AG09309 (cell line): ENCODE data around the gene TRIP12.
"Not testable (repeated sequence)": the region's sequence is repeated elsewhere in the genome, so short reads cannot be mapped to it uniquely, and the experiment has no call there.

Experiments used
- DNase-seq: peaks from one replicate; pipeline ENCODE4 v3.0.0-alpha.2; 2010; ENCODE audit warnings: low read depth
- H3K4me3 ChIP-seq: 2 replicates; pipeline ENCODE4 v1.5.1; 2011; ENCODE audit warnings: mild to moderate bottlenecking, low read depth, low read length, moderate library complexity; ENCODE audit not compliant: control insufficient read depth
- CTCF ChIP-seq: IDR thresholded peaks from 2 replicates; pipeline ENCODE4 v1.5.1; 2011; ENCODE audit warnings: mild to moderate bottlenecking, low read depth, low read length, inconsistent platforms; ENCODE audit not compliant: insufficient read depth, control insufficient read depth; ENCODE audit errors: missing control alignments

TRIP12 gene

GRCh38 chr2:229765721-229766120, 156.1 kb downstream of the TRIP12 start:
- no peak for TF ChIP-seq CTCF
- no peak overlapping the region for H3K4me3 ChIP-seq
- DNase-seq = no peak

- no peak for DNase-seq
- no peak overlapping the region for H3K4me3 ChIP-seq
- TF ChIP-seq CTCF = no peak
These were observed 160.1 kb downstream of the TRIP12 start for GRCh38 chr2:229761663-229762062.

GRCh38 chr2:229757462-229757861, 164.3 kb downstream of the TRIP12 start:
- DNase-seq = not testable (repeated sequence)

GRCh38 chr2:229752970-229753729, 168.7 kb downstream of the TRIP12 start:
- DNase-seq = no peak
- TF ChIP-seq CTCF = no peak
- H3K4me3 ChIP-seq = no peak overlapping the region

More at GRCh38 chr2:229757462-229757861, 164.3 kb downstream of the TRIP12 start:
- H3K4me3 ChIP-seq = not testable (repeated sequence)

GRCh38 chr2:229749779-229750178, 172.0 kb downstream of the TRIP12 start:
- H3K4me3 ChIP-seq = no peak overlapping the region
- no peak for TF ChIP-seq CTCF
- DNase-seq = no peak

- no peak for DNase-seq
- no peak overlapping the region for H3K4me3 ChIP-seq
- TF ChIP-seq CTCF = no peak
These were observed 172.9 kb downstream of the TRIP12 start for GRCh38 chr2:229748950-229749349.

GRCh38 chr2:229742691-229743090, 179.1 kb downstream of the TRIP12 start:
- DNase-seq, H3K4me3 ChIP-seq: not testable (repeated sequence)

GRCh38 chr2:229740279-229740678, 181.5 kb downstream of the TRIP12 start:
- TF ChIP-seq CTCF = no peak
- H3K4me3 ChIP-seq = no peak overlapping the region
- no peak for DNase-seq
